GM23338 (cell line): ENCODE measurements around the gene CDYL2.

Source experiments
- CREB1 ChIP-seq: fragments of 250-450 bp; sonication (Bioruptor Pico); IDR thresholded peaks from 2 replicates; pipeline ENCODE4 v1.5.0; 2020; ENCODE audit warnings: low read depth, mild to moderate bottlenecking, moderate library complexity
- CTCF ChIP-seq, 2 experiments: fragments of 200-600 bp in 1 of 2; sonication (generic) in 1 of 2; conservative IDR thresholded peaks; 2 replicates each; pipeline versions ENCODE4 v1.5.1 to v1.6.1; 2016 to 2017; ENCODE audit warnings: antibody characterized with exemption in 2 of 2, low read depth in 2 of 2, mild to moderate bottlenecking in 2 of 2, moderate library complexity in 1 of 2
- EZH2 ChIP-seq: fragments of 200-600 bp; sonication (generic); IDR thresholded peaks from one replicate; pipeline ENCODE4 v1.8.0; 2017; ENCODE audit warnings: antibody characterized with exemption, mild to moderate bottlenecking, low read depth; ENCODE audit not compliant: unreplicated experiment
- EZH2phosphoT487 ChIP-seq: fragments of 200-600 bp; sonication (generic); IDR thresholded peaks from one replicate; pipeline ENCODE4 v1.8.1; 2018; ENCODE audit warnings: antibody characterized with exemption; ENCODE audit not compliant: unreplicated experiment
- POLR2AphosphoS5 ChIP-seq: IDR thresholded peaks from 2 replicates; pipeline ENCODE4 v1.6.1; 2016; ENCODE audit warnings: antibody characterized with exemption, low read depth
- REST ChIP-seq: IDR thresholded peaks from one replicate; pipeline ENCODE4 v1.6.1; 2018; ENCODE audit warnings: antibody characterized with exemption; ENCODE audit not compliant: unreplicated experiment
- STAT1 ChIP-seq: IDR thresholded peaks from one replicate; pipeline ENCODE4 v1.6.1; 2016; ENCODE audit warnings: antibody characterized with exemption; ENCODE audit not compliant: unreplicated experiment
- ZNF331 ChIP-seq: fragments of 250-450 bp; sonication (Bioruptor Pico); IDR thresholded peaks from 2 replicates; pipeline ENCODE4 v1.5.0; 2020; ENCODE audit warnings: low read depth, mild to moderate bottlenecking, moderate library complexity

GRCh38 chr16:80804056-80804525, 307 bp downstream of the CDYL2 start:
- no peak for TF ChIP-seq CTCF (conservative IDR thresholded peaks at IDR 0.05; ENCODE audit: low read depth in 2 of 2)
- no peak for TF ChIP-seq POLR2AphosphoS5
- no peak for TF ChIP-seq EZH2
- no peak for TF ChIP-seq STAT1
- no peak for TF ChIP-seq ZNF331
- no peak for TF ChIP-seq CREB1 (CRISPR knock-in tag)
- TF ChIP-seq REST: no peak
- TF ChIP-seq EZH2phosphoT487: no peak
